HEK293T (cell line): ENCODE results near the gene INTS7.

Experiments used
- CTCF ChIA-PET: fragments of 350-600 bp; formaldehyde crosslinking; extraction: SDS; loops from one replicate; lab custom pipeline; 2021; ENCODE audit warnings: antibody characterized with exemption, inconsistent platforms; lab: Yijun Ruan, JAX
- POLR2A ChIA-PET: fragments of 350-600 bp; formaldehyde crosslinking; extraction: SDS; loops from one replicate; lab custom pipeline; 2020; ENCODE audit warnings: antibody characterized with exemption, inconsistent platforms; lab: Yijun Ruan, JAX
- DNase-seq: peaks from one replicate; pipeline ENCODE4 v3.0.0; 2012; ENCODE audit warnings: mixed read lengths; ENCODE audit errors: extremely low spot score
- ARNT ChIP-seq: fragments of 450-650 bp; IDR thresholded peaks from 2 replicates; pipeline ENCODE4 v1.6.1; 2017; ENCODE audit warnings: mild to moderate bottlenecking
- BHLHE40 ChIP-seq: fragments of 450-650 bp; IDR thresholded peaks from 2 replicates; pipeline ENCODE4 v1.6.1; 2016; ENCODE audit warnings: mild to moderate bottlenecking, moderate library complexity, borderline replicate concordance
- CTBP1 ChIP-seq: fragments of 450-650 bp; IDR thresholded peaks from 2 replicates; pipeline ENCODE4 v1.6.1; 2016; ENCODE audit warnings: borderline replicate concordance
- ELF4 ChIP-seq: fragments of 450-650 bp; IDR thresholded peaks from 2 replicates; pipeline ENCODE4 v1.6.1; 2017; ENCODE audit warnings: antibody characterized with exemption
- FOXA1 ChIP-seq: fragments of 450-650 bp; IDR thresholded peaks from 2 replicates; pipeline ENCODE4 v1.6.1; 2016; ENCODE audit warnings: mild to moderate bottlenecking
- FOXK2 ChIP-seq: fragments of 450-650 bp; IDR thresholded peaks from 2 replicates; pipeline ENCODE4 v1.6.1; 2016; ENCODE audit warnings: mild to moderate bottlenecking
- FOXM1 ChIP-seq: fragments of 450-650 bp; IDR thresholded peaks from 2 replicates; pipeline ENCODE4 v1.6.1; 2017; ENCODE audit warnings: mild to moderate bottlenecking, borderline replicate concordance
- HDGF ChIP-seq: fragments of 450-650 bp; IDR thresholded peaks from 2 replicates; pipeline ENCODE4 v1.6.1; 2017; ENCODE audit warnings: antibody characterized with exemption, borderline replicate concordance
- L3MBTL2 ChIP-seq: fragments of 450-650 bp; conservative IDR thresholded peaks from 2 replicates; pipeline ENCODE4 v1.6.1; 2016; ENCODE audit warnings: mild to moderate bottlenecking
- LEF1 ChIP-seq: fragments of 450-650 bp; IDR thresholded peaks from 2 replicates; pipeline ENCODE4 v1.6.1; 2017; ENCODE audit warnings: mild to moderate bottlenecking, borderline replicate concordance
- NFRKB ChIP-seq: fragments of 450-650 bp; IDR thresholded peaks from 2 replicates; pipeline ENCODE4 v1.6.1; 2016; ENCODE audit warnings: mild to moderate bottlenecking, moderate library complexity
- PKNOX1 ChIP-seq: fragments of 450-650 bp; IDR thresholded peaks from 2 replicates; pipeline ENCODE4 v1.6.1; 2016
- SP1 ChIP-seq: fragments of 450-650 bp; IDR thresholded peaks from 2 replicates; pipeline ENCODE4 v1.6.1; 2017
- SUZ12 ChIP-seq: fragments of 450-650 bp; IDR thresholded peaks from 2 replicates; pipeline ENCODE4 v1.6.1; 2016; ENCODE audit warnings: mild to moderate bottlenecking
- TARDBP ChIP-seq: fragments of 450-650 bp; IDR thresholded peaks from 2 replicates; pipeline ENCODE4 v1.6.1; 2016
- ZNF384 ChIP-seq: fragments of 450-650 bp; IDR thresholded peaks from 2 replicates; pipeline ENCODE4 v1.6.1; 2016

The INTS7 gene

GRCh38 chr1:211896958-211897357 is 138.4 kb downstream of the INTS7 start:
- DNase-seq, result no peak
- ChIA-PET POLR2A (no interaction called here), CTCF (no interaction called here)
- no peak for TF ChIP-seq HDGF
- TF ChIP-seq TARDBP, result no peak
- no peak for TF ChIP-seq ELF4
- TF ChIP-seq PKNOX1, result no peak
- no peak for TF ChIP-seq SUZ12
- TF ChIP-seq L3MBTL2, result no peak
- no peak for TF ChIP-seq LEF1
- TF ChIP-seq SP1, result no peak
- no peak for TF ChIP-seq CTBP1
- TF ChIP-seq FOXK2, result no peak
- no peak for TF ChIP-seq FOXA1
- TF ChIP-seq BHLHE40, result no peak
- no peak for TF ChIP-seq NFRKB
- TF ChIP-seq ARNT, result no peak
- TF ChIP-seq ZNF384, result no peak
- no peak for TF ChIP-seq FOXM1

GRCh38 chr1:211895126-211895759 is 140.1 kb downstream of the INTS7 start:
- TF ChIP-seq CTBP1 (no peak), FOXK2 (no peak), PKNOX1 (no peak), HDGF (no peak), NFRKB (no peak)
- POLR2A ChIA-PET, result no interaction called here
- DNase-seq, result no peak
- CTCF ChIA-PET, result no interaction called here

- POLR2A ChIA-PET, result no interaction called here
- no peak for DNase-seq
- no peak for TF ChIP-seq BHLHE40
- TF ChIP-seq ZNF384, result no peak
- no peak for TF ChIP-seq ARNT
- TF ChIP-seq L3MBTL2, result no peak
- no peak for TF ChIP-seq FOXM1
- no peak for TF ChIP-seq SUZ12
- no peak for TF ChIP-seq LEF1
- TF ChIP-seq NFRKB, result no peak
- CTCF ChIA-PET, result interaction anchor here (0.6 kb wide), 1 partner anchor 26 kb away, joined by 6 read pairs; no protein-coding TSS in a partner anchor
Observed at GRCh38 chr1:211894312-211894711, 141.0 kb downstream of the INTS7 start.

- DNase-seq, result no peak
- POLR2A ChIA-PET, result no interaction called here
- TF ChIP-seq L3MBTL2 (no peak), PKNOX1 (no peak), ELF4 (no peak), FOXK2 (no peak), NFRKB (no peak), HDGF (no peak), SUZ12 (no peak), FOXM1 (no peak), BHLHE40 (no peak), CTBP1 (no peak), ARNT (no peak), LEF1 (no peak), ZNF384 (no peak), TARDBP (no peak), SP1 (no peak)
- CTCF ChIA-PET, result no interaction called here
Observed at GRCh38 chr1:211893260-211893659, 142.1 kb downstream of the INTS7 start.

- POLR2A ChIA-PET, result no interaction called here
Observed at GRCh38 chr1:211892577-211892976, 142.8 kb downstream of the INTS7 start.

GRCh38 chr1:211891708-211892107 is 143.6 kb downstream of the INTS7 start:
- CTCF ChIA-PET, result interaction anchor here (0.8 kb wide), 1 partner anchor 10 kb away, joined by 3 read pairs; no protein-coding TSS in a partner anchor
- POLR2A ChIA-PET, result no interaction called here
- no peak for DNase-seq
- TF ChIP-seq TARDBP (no peak), LEF1 (no peak), FOXK2 (no peak), CTBP1 (no peak), L3MBTL2 (no peak), PKNOX1 (no peak), FOXM1 (no peak), NFRKB (no peak), ELF4 (no peak), SUZ12 (no peak), SP1 (no peak), ARNT (no peak), ZNF384 (no peak), FOXA1 (no peak), HDGF (no peak)

More at GRCh38 chr1:211892577-211892976, 142.8 kb downstream of the INTS7 start:
- CTCF ChIA-PET, result interaction anchor here (0.8 kb wide), 1 partner anchor 10 kb away, joined by 3 read pairs; no protein-coding TSS in a partner anchor
- no peak for TF ChIP-seq FOXM1
- no peak for TF ChIP-seq TARDBP
- no peak for DNase-seq
